Neural progenitor cell (in vitro differentiated cells): ENCODE data around the gene MYO1B. TPM values are rescaled to one million over a fixed set of nuclear protein-coding genes. Genes with fewer than 3 reads are reported as not detected.

Experiments
- DNase-seq: peaks from one replicate; pipeline ENCODE4 v3.0.0-alpha.2; 2016; ENCODE audit warnings: low spot score
- H2AFZ ChIP-seq: fragments of 200-600 bp; sonication (generic); replicated peaks from 2 replicates; pipeline ENCODE4 v1.6.1; 2016; ENCODE audit warnings: antibody characterized with exemption
- H3F3A ChIP-seq: fragments of 200-600 bp; sonication (generic); 2 replicates; pipeline ENCODE4 v1.6.1; 2016; ENCODE audit warnings: antibody characterized with exemption, low read depth
- H3K27ac ChIP-seq: fragments of 200-600 bp; sonication (generic); 2 replicates; pipeline ENCODE4 v1.5.1; 2016; ENCODE audit warnings: mild to moderate bottlenecking
- H3K27me3 ChIP-seq: fragments of 200-600 bp; sonication (generic); 2 replicates; pipeline ENCODE4 v1.6.1; 2016; ENCODE audit warnings: mild to moderate bottlenecking, moderate library complexity
- H3K36me3 ChIP-seq: fragments of 200-600 bp; sonication (generic); 2 replicates; pipeline ENCODE4 v1.5.1; 2016
- H3K4me1 ChIP-seq: fragments of 200-600 bp; sonication (generic); 2 replicates; pipeline ENCODE4 v1.6.1; 2016; ENCODE audit warnings: mixed run types
- H3K4me2 ChIP-seq: fragments of 200-600 bp; sonication (generic); 2 replicates; pipeline ENCODE4 v1.6.1; 2016
- H3K4me3 ChIP-seq: fragments of 200-600 bp; sonication (generic); 2 replicates; pipeline ENCODE4 v1.5.1; 2016
- H3K79me2 ChIP-seq: fragments of 200-600 bp; sonication (generic); 2 replicates; pipeline ENCODE4 v1.6.1; 2016; ENCODE audit warnings: low read depth
- H3K9ac ChIP-seq: fragments of 200-600 bp; sonication (generic); 2 replicates; pipeline ENCODE4 v1.6.1; 2016
- H3K9me3 ChIP-seq: fragments of 200-600 bp; sonication (generic); 2 replicates; pipeline ENCODE4 v1.5.1; 2016; ENCODE audit warnings: low read depth
- H4K20me1 ChIP-seq: fragments of 200-600 bp; sonication (generic); 2 replicates; pipeline ENCODE4 v1.6.1; 2016; ENCODE audit warnings: low read depth
- H3K27ac Mint-ChIP-seq: 3 replicates; pipeline ENCODE4 v1.8.0; 2021; ENCODE audit warnings: mixed read lengths
- H3K27me3 Mint-ChIP-seq: 2 replicates; pipeline ENCODE4 v1.8.0; 2022; ENCODE audit warnings: low read depth, mild to moderate bottlenecking, inconsistent platforms, moderate library complexity, mixed read lengths; ENCODE audit not compliant: insufficient read depth
- H3K36me3 Mint-ChIP-seq: 3 replicates; pipeline ENCODE4 v1.8.0; 2021; ENCODE audit warnings: mixed read lengths
- H3K4me1 Mint-ChIP-seq: 3 replicates; pipeline ENCODE4 v1.8.0; 2021; ENCODE audit warnings: mixed read lengths
- H3K4me3 Mint-ChIP-seq: 3 replicates; pipeline ENCODE4 v1.8.0; 2021; ENCODE audit warnings: mild to moderate bottlenecking, moderate library complexity, mixed read lengths
- H3K9me3 Mint-ChIP-seq: 3 replicates; pipeline ENCODE4 v1.8.0; 2020; ENCODE audit warnings: mixed read lengths
- EZH2 ChIP-seq: fragments of 200-600 bp; sonication (generic); IDR thresholded peaks from 2 replicates; pipeline ENCODE4 v1.6.1; 2017; ENCODE audit warnings: antibody characterized with exemption, mild to moderate bottlenecking, moderate library complexity
- EZH2phosphoT487 ChIP-seq: fragments of 200-600 bp; sonication (generic); IDR thresholded peaks from 2 replicates; pipeline ENCODE4 v1.6.1; 2017; ENCODE audit warnings: antibody characterized with exemption
- total RNA-seq: library from RNA; depleted of rRNA; stranded (reverse); fragments of >200 nt; gene quantifications from 2 replicates; pipeline ENCODE4 v1.2.3, GENCODE V29; 2015; ENCODE audit warnings: low replicate concordance
- TF ChIP-seq, protein P1 (sequence below): fragments of 200-600 bp; sonication (generic); IDR thresholded peaks from 2 replicates; pipeline ENCODE4 v1.5.1; 2017; ENCODE audit warnings: antibody characterized with exemption, mild to moderate bottlenecking

MYO1B gene
- total RNA-seq, 1 donor from 2014 or later = 88.0 TPM

DNA sequence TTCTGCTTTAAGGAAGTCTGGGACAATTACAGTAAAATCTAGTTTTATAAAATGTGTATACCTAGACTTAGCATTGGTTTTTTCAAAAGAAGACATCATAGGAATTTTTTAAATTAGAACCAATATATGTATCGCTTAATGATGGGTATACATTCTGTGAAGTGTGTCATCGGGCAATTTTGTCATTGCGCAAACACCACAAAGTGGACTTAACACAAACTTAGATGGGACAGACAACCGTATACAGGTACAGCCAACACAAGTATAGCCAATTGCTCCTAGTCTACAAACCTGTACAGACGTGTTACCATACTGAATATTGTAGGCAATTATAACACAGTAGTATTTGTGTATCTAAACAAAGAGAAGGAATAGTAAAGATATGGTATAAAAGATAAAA, 12.7 kb downstream of the MYO1B start:
- H3K27me3 ChIP-seq = no peaks in the 10 kb centered on the region
- no peak overlapping the region for H2AFZ ChIP-seq
- no peaks in the 10 kb centered on the region for H3K36me3 ChIP-seq
- no peaks in the 10 kb centered on the region for H3F3A ChIP-seq
- DNase-seq = no peak
- no peak for TF ChIP-seq EZH2
- Mint-ChIP-seq H3K27me3 (no peaks in the 10 kb centered on the region), H3K36me3 (peaks cover 22% of the 10 kb centered on the region), H3K4me3 (no peak overlapping the region), H3K4me1 (peaks cover 23% of the 10 kb centered on the region), H3K27ac (no peak overlapping the region), H3K9me3 (peaks cover 8% of the 10 kb centered on the region)
- no peak overlapping the region for H3K9ac ChIP-seq
- H3K9me3 ChIP-seq = no peaks in the 10 kb centered on the region
- peaks cover 100% of the 10 kb centered on the region for H3K79me2 ChIP-seq
- H4K20me1 ChIP-seq = peaks cover 63% of the 10 kb centered on the region
- no peak overlapping the region for H3K27ac ChIP-seq
- no peak overlapping the region for H3K4me3 ChIP-seq
- H3K4me1 ChIP-seq = peaks cover 17% of the 10 kb centered on the region
- no peak overlapping the region for H3K4me2 ChIP-seq

DNA sequence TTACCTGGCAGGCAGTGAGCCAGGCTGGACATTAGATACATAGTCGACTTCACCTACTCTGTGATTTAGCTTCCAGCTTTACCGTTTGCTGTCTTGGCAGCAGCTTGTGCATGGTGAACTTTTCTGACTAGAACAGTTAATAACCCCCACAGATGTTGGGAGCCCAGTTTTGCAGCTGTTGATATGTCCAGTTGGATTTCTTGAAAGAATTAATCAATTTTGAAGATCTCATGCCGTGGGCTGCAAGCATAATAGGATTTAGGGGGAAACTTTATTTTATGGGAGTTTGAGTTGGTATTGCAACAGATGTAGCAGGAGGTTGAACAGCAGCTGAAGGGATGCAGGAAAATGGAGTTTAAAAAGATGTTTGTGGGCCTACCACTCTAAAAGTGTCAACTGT, 13.8 kb downstream of the MYO1B start:
- DNase-seq = no peak
- Histone ChIP-seq H3K9ac (no peak overlapping the region), H4K20me1 (peaks cover 53% of the 10 kb centered on the region), H3K27ac (no peak overlapping the region), H3F3A (no peaks in the 10 kb centered on the region), H3K79me2 (peaks cover 99% of the 10 kb centered on the region), H3K27me3 (no peaks in the 10 kb centered on the region), H3K36me3 (no peaks in the 10 kb centered on the region), H3K4me3 (no peak overlapping the region), H2AFZ (no peak overlapping the region), H3K9me3 (no peaks in the 10 kb centered on the region), H3K4me1 (peaks cover 16% of the 10 kb centered on the region), H3K4me2 (no peak overlapping the region)
- Mint-ChIP-seq H3K27ac (no peak overlapping the region), H3K9me3 (peaks cover 8% of the 10 kb centered on the region), H3K36me3 (peaks cover 20% of the 10 kb centered on the region), H3K4me3 (no peak overlapping the region), H3K4me1 (peaks cover 23% of the 10 kb centered on the region), H3K27me3 (no peaks in the 10 kb centered on the region)
- TF ChIP-seq, protein P1, sequence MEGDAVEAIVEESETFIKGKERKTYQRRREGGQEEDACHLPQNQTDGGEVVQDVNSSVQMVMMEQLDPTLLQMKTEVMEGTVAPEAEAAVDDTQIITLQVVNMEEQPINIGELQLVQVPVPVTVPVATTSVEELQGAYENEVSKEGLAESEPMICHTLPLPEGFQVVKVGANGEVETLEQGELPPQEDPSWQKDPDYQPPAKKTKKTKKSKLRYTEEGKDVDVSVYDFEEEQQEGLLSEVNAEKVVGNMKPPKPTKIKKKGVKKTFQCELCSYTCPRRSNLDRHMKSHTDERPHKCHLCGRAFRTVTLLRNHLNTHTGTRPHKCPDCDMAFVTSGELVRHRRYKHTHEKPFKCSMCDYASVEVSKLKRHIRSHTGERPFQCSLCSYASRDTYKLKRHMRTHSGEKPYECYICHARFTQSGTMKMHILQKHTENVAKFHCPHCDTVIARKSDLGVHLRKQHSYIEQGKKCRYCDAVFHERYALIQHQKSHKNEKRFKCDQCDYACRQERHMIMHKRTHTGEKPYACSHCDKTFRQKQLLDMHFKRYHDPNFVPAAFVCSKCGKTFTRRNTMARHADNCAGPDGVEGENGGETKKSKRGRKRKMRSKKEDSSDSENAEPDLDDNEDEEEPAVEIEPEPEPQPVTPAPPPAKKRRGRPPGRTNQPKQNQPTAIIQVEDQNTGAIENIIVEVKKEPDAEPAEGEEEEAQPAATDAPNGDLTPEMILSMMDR = no peak
- no peak for TF ChIP-seq EZH2phosphoT487
- no peak for TF ChIP-seq EZH2

DNA sequence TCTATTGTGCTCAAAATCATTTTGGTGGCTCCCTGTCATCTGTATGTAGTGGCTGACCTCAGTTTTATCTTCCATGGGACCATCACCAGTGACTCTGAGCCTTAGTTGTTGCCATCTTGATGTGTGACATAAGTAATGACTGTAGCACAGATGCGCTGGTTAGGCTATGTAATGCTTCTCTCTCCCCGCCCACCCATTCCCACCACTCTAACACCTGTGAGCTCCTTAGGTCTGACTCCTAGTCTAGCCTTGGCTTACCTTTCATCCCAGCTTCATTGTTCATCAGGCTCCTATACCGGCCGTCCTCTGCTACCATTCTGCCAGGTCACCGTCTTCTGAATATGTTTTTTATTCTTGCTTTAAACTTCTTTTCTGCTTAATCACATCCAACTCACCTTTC, 17.2 kb downstream of the MYO1B start:
- Histone ChIP-seq H3K79me2 (peaks cover 99% of the 10 kb centered on the region), H3K4me1 (peaks cover 14% of the 10 kb centered on the region), H3K9me3 (no peaks in the 10 kb centered on the region), H4K20me1 (peaks cover 24% of the 10 kb centered on the region), H3K4me2 (no peak overlapping the region), H3K27me3 (no peaks in the 10 kb centered on the region), H3K27ac (no peak overlapping the region), H3K4me3 (no peak overlapping the region), H2AFZ (no peak overlapping the region), H3K36me3 (no peaks in the 10 kb centered on the region), H3K9ac (no peak overlapping the region), H3F3A (no peaks in the 10 kb centered on the region)
- TF ChIP-seq EZH2phosphoT487 (no peak), EZH2 (no peak)
- TF ChIP-seq, protein P1 = no peak
- Mint-ChIP-seq H3K4me3 (no peak overlapping the region), H3K27me3 (no peaks in the 10 kb centered on the region), H3K36me3 (peaks cover 26% of the 10 kb centered on the region), H3K27ac (no peak overlapping the region), H3K9me3 (peaks cover 14% of the 10 kb centered on the region), H3K4me1 (peaks cover 15% of the 10 kb centered on the region)
- no peak for DNase-seq

DNA sequence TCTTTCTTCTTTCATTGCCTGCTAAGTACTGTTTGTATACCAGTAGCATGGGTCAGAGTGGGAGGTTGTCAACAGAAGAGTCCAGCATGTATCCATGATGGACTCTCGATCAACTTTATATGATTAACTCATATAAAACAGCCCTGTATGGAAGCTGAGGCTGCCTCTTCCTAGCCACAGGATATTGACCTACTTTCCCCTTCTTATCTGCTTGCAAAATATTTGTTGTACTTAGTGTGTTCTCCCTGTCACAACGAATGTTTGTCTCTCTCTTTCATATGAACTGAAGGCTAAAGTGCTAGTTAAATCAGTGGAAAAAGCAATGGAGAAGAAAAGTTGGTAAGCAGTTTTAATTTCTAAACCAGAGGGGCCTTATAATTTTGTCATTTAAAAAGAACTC, 17.8 kb downstream of the MYO1B start:
- H3K4me3 Mint-ChIP-seq = no peak overlapping the region
- Histone ChIP-seq H3K4me3 (no peak overlapping the region), H3K36me3 (no peaks in the 10 kb centered on the region), H3K79me2 (peaks cover 99% of the 10 kb centered on the region), H3K27me3 (no peaks in the 10 kb centered on the region), H2AFZ (no peak overlapping the region), H4K20me1 (peaks cover 22% of the 10 kb centered on the region), H3K9ac (no peak overlapping the region), H3F3A (no peaks in the 10 kb centered on the region), H3K4me2 (no peak overlapping the region), H3K4me1 (peaks cover 14% of the 10 kb centered on the region), H3K27ac (no peak overlapping the region), H3K9me3 (no peaks in the 10 kb centered on the region)
- H3K27ac Mint-ChIP-seq = no peak overlapping the region
- peaks cover 28% of the 10 kb centered on the region for H3K36me3 Mint-ChIP-seq
- TF ChIP-seq EZH2phosphoT487 (no peak), EZH2 (no peak)
- TF ChIP-seq, protein P1 = no peak
- peaks cover 18% of the 10 kb centered on the region for H3K9me3 Mint-ChIP-seq
- peaks cover 18% of the 10 kb centered on the region for H3K4me1 Mint-ChIP-seq
- no peak for DNase-seq
- no peaks in the 10 kb centered on the region for H3K27me3 Mint-ChIP-seq
